Stomach (tissue), 4 donors: ENCODE data around the gene S100A11.

ENCODE experiments used
- EP300 ChIP-seq: sonication (generic); formaldehyde crosslinking; IDR thresholded peaks from one replicate; pipeline ENCODE4 v1.6.1; 2017; ENCODE audit warnings: antibody characterized with exemption
- POLR2A ChIP-seq, 4 donors: fragments of 450-650 bp; IDR thresholded peaks; one replicate each; pipeline ENCODE4 v1.6.1; 2016; ENCODE audit warnings: antibody characterized with exemption in 4 of 4, control low read depth in 2 of 4, mild to moderate bottlenecking in 1 of 4, moderate library complexity in 1 of 4
- POLR2AphosphoS5 ChIP-seq, 3 donors: sonication (generic); formaldehyde crosslinking; IDR thresholded peaks; one replicate each; pipeline ENCODE4 v1.6.1; 2016; ENCODE audit warnings: antibody characterized with exemption in 3 of 3
- TF ChIP-seq, protein P1 (sequence below), 7 experiments: fragments of 450-650 bp in 4 of 7; fragments of 200-600 bp in 3 of 7; sonication (generic) in 3 of 7; IDR thresholded peaks; one replicate each; pipeline ENCODE4 v1.5.1; 2016 to 2019; ENCODE audit warnings: antibody characterized with exemption in 7 of 7, control low read depth in 2 of 7, mild to moderate bottlenecking in 1 of 7

DNA sequence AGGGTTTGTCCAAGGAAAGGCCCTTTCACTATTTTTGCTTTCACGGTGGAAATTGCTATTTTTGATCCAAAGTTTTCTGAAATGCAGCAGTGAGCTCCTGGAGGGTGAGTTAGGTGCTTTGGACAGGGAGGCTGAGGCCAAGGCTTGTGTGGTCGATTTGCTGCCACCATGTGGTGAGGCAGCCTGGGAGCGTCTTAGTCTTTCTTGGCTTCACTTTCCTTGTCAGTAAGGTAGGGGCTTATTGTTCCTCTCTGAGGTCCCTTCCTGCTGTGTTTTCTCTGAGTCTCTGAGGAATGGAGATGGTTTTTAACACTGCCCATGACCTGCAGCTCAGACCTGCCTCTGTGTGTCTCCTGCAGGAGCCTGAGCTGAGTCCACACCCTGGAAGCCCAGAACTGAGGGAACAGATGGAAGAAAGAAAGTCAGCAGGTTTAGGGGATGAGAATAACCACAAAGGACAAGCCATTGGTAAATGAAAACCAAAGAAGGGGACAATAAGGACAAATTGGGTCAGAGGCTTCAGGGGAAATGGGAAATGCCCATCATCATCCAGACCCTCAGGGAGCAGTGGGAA lies 23.1 kb downstream of the S100A11 start:
- no peak for TF ChIP-seq POLR2AphosphoS5 (IDR thresholded peaks at IDR 0.05)
- TF ChIP-seq, protein P1, sequence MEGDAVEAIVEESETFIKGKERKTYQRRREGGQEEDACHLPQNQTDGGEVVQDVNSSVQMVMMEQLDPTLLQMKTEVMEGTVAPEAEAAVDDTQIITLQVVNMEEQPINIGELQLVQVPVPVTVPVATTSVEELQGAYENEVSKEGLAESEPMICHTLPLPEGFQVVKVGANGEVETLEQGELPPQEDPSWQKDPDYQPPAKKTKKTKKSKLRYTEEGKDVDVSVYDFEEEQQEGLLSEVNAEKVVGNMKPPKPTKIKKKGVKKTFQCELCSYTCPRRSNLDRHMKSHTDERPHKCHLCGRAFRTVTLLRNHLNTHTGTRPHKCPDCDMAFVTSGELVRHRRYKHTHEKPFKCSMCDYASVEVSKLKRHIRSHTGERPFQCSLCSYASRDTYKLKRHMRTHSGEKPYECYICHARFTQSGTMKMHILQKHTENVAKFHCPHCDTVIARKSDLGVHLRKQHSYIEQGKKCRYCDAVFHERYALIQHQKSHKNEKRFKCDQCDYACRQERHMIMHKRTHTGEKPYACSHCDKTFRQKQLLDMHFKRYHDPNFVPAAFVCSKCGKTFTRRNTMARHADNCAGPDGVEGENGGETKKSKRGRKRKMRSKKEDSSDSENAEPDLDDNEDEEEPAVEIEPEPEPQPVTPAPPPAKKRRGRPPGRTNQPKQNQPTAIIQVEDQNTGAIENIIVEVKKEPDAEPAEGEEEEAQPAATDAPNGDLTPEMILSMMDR (IDR thresholded peaks at IDR 0.05) = peak in 5 of 7 experiments; percentile 11 to 54 (median 22)
- TF ChIP-seq POLR2A (IDR thresholded peaks at IDR 0.05) = no peak
- TF ChIP-seq EP300 = no peak
